GM08714 (cell line): ENCODE measurements around the gene ANO6.

Experiments used
- H3K4me3 ChIP-seq: fragments of 200-500 bp; sonication (Bioruptor generic); 2 replicates; pipeline ENCODE4 v1.5.1; 2014; ENCODE audit warnings: mild to moderate bottlenecking, low read length, inconsistent platforms
- ZNF274 ChIP-seq: IDR thresholded peaks from 2 replicates; pipeline ENCODE4 v1.6.1; 2012; ENCODE audit warnings: mild to moderate bottlenecking, low read depth, low read length

The ANO6 gene

DNA sequence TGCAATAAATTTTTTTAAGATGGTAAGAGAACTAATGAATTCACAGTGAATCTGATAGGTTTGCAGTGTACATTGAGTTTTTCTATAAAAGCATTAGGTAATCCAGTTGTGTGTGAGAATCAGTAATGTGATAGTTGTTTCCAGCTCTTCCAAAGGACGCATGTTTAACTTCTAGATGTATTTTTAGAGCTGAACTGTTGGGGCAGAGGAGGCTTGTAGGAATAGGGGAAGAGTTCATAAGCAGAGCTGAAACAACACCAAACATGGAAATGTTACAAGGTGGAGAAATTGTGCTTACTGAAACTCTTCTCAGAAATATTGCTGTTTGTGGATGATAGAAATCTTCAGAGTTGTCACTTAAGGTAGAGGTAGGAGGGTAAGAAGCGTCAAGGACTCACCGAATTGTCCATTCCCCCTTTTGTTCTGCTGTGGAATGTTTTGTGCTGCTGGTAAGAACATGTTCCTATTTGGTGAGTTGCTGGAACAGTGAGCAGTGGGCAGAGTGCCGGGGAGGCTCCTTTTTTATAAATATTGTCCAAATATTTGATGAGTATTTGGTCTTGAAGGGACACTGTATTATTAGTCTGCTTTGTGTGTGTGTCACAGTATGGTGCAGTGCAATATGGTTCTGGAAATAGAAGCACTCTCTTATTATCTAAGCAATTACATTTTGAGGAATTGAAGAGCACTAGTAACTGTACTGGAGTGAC, 76.7 kb downstream of the ANO6 start:
- no peak overlapping the region for H3K4me3 ChIP-seq
- TF ChIP-seq ZNF274: no peak

DNA sequence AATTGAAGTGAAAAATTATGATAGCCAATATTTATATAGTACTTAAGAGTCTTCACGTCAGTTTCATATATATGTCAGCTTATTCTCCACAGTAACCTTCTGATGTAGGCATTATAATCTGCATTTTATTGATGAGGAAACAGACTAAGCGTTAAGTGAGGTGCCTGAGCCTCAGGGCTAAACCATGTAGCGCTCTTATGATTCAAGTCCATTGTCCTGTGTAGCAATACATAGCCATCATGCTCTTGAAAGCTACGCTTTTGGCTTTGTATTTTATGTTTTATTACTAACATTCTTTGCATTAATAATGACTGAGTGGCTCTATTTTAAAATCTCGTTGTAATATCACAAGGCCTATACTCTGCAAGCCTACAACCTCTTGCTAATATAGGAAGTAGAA, 79.0 kb downstream of the ANO6 start:
- H3K4me3 ChIP-seq: no peak overlapping the region
- TF ChIP-seq ZNF274: no peak

DNA sequence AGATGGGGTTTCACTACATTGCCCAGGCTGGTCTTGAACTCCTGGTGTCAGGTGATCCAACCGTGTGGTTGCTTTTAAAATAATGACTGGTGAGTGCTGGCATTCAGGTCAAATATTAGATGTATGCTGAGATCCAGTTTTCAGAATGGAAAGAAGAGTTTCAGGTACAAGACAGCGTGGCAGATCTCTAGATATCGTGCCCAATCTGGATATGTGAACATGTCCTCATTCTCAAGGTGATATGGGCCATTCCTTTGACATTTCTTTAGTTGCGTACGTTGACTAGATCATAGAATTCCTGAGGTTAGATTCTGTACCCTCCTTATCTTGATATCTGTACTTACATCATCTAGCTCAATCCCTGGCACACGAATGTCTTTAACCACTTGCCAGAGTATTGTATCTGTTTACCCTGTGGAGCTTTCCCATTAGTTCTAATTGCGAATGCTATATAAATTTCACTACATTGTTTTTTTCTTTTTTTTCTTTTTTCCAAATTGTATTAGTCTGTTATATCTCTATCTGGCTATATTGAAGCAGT, 80.2 kb downstream of the ANO6 start:
- no peak for TF ChIP-seq ZNF274
- H3K4me3 ChIP-seq: no peak overlapping the region

DNA sequence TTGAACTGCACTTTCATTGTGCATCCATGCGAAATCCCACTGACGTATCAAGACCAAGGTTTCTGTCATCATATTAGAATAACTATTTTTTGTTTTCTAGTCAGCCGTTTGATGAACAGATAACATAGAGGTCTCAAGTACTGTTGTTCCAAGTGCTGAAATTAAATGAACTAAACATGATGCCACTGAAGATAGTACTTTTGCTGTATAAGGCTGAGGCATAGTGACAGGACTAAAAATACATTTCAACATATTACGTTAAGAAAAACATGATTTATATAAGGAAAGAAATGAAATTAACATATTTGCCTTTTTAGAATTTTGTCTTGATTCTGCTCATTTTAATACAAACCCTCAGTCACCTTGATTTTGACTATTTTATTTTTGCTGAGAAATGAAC, 82.2 kb downstream of the ANO6 start:
- TF ChIP-seq ZNF274: no peak
- no peak overlapping the region for H3K4me3 ChIP-seq

DNA sequence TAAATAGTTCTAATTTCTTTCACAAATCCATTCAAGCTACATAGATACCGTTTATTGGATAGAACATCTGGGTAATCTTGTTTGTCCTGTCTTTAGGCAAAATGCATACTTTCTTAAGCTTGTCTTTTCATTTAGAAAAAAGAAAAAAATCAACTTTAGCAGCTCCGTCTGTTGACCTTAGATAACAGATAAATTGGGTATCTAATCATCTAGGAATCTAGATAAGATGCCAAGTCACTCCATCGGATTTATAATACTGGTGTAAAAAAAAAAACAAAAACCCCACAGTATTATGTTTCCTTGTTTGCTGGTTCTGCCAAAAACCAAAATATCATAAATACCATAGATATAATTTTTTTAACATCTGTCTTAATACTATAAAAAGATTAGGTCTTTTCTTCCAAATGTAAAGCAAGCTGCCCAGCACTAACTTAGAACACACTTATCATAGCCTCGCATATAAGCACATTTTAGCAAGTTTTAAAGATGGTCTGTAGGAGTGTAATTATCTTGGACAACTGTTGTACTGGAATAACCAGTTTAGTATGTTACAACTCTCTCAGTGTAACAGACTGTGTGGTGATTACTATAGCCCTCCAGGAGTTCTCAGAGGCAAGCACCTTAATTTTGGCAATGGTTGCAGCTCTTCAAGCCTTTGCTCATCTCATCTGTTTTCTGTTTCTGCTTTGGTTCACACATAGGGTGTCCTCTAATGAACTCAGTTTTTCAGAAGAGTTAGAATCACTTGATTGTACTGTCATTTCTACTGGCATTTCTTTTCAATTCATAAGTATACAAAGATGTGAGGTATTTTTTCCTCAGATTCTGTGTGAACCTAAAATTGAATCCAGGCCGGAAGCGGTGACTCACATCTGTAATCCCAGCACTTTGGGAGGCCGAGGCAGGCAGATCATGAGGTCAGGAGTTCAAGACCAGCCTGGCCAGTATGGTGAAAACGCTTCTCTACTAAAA, 83.1 kb downstream of the ANO6 start:
- TF ChIP-seq ZNF274: no peak
- no peak overlapping the region for H3K4me3 ChIP-seq

DNA sequence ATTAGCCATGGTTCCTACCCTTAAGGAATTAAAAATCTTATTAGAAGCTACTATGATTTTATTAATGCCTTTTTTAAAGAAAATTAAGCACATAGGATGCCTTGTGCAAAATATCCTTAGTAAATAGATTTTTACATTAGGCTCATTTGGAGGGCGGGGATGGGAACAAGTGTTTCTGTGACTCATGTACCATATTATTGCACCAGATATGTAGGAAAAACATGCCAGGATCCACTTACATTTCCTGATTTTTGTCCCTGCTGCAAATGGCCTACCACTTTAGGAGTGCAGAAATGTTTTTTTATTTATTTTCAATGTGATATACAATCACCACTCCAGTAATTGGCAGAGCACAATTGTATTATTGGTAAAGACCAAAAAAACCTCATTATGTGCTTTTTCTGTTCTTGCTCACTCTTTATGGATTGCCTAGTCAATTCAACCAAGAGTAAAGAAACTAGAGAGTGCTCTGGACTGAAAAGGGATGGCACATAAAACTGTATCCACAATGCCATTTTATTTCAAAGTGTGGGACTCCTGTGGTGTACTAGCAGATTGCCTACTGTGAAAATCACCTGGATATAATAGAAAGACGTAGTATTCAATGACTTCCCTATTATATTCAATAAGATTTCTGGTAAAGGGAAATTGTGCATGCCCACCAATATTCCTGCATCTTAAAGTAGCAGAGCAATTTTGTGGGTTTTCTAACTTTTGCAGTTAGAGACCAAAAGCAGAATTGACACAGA, 86.9 kb downstream of the ANO6 start:
- H3K4me3 ChIP-seq: no peak overlapping the region
- TF ChIP-seq ZNF274: no peak

DNA sequence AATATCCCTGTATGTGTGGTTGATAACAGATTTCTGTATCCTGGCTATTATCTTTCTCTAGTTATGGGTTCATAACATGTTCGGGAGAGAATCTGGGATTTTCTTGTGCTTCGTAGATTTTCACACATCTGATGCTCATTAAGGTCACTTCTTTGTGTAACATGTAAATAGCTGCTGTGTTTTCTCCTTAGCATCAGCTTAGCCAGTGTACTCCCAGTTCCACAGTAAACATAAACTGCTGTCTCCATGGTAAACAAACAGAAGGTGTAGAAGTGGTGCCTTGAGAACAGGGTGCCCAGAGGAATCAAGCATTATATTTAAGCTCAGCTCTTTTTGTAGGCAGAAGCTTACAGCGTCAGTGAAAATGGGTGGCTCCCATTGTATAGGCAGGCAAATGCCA, 88.0 kb downstream of the ANO6 start:
- no peak for TF ChIP-seq ZNF274

DNA sequence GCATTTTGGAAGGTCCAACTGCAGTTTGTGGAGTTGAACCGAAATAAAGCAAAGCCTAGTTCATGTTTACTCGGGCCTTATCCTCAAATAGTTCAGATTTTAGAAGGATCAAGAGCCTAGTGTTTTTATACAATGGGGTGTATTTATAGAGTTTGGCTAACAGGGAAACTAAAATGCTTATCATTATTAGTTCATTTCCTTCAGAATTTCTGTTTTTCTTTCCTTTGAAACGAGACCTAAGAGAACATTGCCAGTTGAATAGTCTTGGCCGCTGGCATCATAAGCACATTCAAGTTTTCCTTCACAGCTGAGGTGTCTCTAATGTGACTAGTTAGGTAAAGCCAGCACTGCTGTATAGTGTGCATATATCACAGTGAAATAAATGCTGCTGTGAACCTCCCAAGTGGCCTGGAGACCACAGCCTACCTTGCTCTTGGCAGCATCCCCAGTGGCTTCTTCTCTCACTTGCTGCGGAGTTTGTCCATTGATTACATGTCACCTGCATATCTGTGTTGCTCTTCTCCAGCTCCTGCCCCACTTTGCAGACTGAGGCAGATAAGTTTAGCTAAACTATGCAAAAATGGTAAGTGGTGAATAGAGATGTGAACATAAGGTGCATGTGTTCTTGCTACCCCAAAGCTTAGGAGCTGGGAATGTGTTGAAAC, 88.8 kb downstream of the ANO6 start:
- no peak overlapping the region for H3K4me3 ChIP-seq
- no peak for TF ChIP-seq ZNF274

More for the DNA sequence above, 88.0 kb downstream of the ANO6 start:
- H3K4me3 ChIP-seq: no peak overlapping the region

DNA sequence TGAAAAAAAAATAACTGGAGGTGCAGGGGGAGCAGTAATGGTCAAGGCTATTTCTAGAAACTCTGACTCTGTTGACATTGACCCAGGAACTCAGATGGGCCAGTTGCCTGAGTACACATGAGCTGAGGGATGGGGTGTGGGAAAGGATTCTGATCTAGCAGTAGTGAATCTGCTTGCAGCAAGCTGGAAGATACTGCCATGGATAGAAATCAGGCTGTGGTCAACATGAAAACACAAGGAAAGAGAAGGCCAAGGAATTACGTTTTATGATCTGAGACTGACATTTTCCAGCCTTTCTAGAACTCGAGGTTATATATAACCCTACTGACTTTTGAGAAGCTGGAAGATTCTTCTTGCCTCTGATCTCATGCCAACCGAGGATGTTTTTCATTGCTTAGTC, 90.0 kb downstream of the ANO6 start:
- H3K4me3 ChIP-seq: no peak overlapping the region
- no peak for TF ChIP-seq ZNF274

DNA sequence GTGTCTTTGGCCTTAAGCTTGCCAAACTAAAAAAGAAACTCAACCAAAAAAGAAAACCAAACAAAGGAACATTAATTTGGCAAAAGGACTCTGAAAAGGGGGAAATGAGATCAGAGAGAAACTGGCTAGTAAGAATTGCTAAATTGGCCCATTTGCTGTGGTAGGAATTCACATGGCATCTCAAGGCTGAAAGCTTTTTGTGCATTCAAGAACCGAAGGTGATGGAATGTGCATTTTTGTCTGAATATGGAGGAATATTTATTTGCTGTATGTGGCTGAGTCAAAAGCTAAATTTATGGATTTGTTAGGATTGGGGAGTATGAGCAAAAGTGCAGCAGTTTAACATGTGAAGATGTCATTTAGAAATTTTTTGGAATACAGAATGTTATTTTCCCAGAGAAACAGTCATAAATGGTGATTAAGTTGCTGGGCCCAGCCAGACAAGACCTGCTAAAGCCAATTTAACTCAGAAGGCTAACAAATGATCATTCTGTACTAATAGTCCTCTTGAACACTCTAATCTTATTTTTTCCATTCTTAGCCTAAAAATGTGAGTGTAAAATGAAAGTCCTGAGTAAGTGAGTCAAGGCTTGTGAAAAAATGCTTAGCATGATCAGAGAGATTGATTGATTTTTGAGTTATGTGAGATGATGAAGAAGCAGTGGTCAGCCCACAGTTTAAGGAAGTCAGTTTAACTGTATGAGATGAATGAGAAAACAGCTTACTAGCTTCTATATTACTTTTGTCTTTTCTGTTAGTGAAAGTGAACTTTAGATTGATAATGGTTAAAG, 94.1 kb downstream of the ANO6 start:
- no peak for TF ChIP-seq ZNF274
- H3K4me3 ChIP-seq: no peak overlapping the region

DNA sequence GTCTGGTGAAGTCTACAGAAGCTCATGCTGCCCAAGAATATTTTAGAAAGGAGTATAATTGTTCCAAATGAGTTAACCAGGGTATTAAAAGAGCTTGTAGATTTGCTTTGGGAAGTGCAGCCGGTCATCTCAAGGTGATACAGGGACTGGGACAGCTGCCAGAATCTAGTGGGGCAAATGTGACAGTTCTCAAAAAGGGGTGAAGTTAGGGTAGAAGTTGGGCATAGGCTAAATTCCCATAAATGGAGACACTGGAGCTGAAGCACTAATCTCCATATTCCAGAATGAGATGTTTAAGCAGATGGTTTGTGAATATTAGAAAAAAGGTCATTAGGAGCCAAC, 94.7 kb downstream of the ANO6 start:
- TF ChIP-seq ZNF274: no peak

DNA sequence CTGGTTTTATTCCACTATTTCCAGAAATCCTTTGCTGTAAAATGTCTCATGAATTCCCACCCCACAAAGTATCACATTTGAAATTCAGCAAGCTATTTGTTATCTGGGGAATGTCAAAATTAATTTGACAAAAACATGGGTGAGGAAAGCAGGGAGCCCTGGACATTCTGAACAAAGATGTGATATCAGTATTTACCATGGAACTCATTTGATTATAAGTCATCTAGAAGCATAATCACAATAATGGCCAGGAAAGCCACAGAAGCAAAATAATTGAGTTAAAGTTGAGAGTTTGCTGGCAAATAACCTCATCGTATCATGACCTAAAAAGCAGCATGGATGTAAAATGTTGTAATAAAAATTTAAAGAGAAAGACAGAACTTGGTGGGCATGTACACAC, 96.1 kb downstream of the ANO6 start:
- TF ChIP-seq ZNF274: no peak

More for the DNA sequence above, 94.7 kb downstream of the ANO6 start:
- H3K4me3 ChIP-seq: no peak overlapping the region

DNA sequence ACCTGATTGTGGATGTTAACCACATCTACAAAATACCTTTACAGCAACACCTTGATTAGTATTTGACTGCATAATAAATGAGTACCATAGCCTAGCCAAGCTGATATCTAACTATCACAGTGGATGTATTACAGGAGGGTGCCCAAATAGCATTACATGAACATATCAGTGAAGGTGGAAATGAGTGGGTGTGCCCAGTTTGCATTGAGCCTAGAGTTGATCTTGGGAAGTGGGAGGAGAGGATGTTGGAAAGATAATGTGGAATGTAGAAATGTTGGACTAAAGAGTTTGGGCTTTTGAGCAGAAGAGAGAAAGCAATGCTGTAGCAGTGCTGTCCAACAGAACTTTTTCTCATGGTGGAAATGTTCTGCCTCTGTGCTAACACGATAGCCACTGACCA, 98.9 kb downstream of the ANO6 start:
- TF ChIP-seq ZNF274: no peak
- H3K4me3 ChIP-seq: no peak overlapping the region

More for the DNA sequence above, 96.1 kb downstream of the ANO6 start:
- no peak overlapping the region for H3K4me3 ChIP-seq
